Renal pelvis (tissue), 4 donors: ENCODE data around the gene KCP. TPM values are rescaled to one million over a fixed set of nuclear protein-coding genes. Genes with fewer than 3 reads are reported as not detected.

ENCODE experiments used
- DNase-seq: peaks from one replicate; pipeline ENCODE4 v3.0.0-alpha.2; 2013
- polyA plus RNA-seq, 3 donors: library from polyadenylated mRNA; unstranded; fragments of 120-200 nt; gene quantifications; one replicate each; pipeline ENCODE4 v1.2.1, GENCODE V29; 2013; ENCODE audit not compliant: insufficient read length in 3 of 3

KCP gene
- polyA plus RNA-seq, 3 donors: 20.7 to 34.5 (median 32.4) TPM

- no peak for DNase-seq
Observed at GRCh38 chr7:128908750-128909624, 1.5 kb downstream of the KCP start.

GRCh38 chr7:128906766-128907559, 3.5 kb downstream of the KCP start:
- DNase-seq: no peak

GRCh38 chr7:128906001-128906765, 4.3 kb downstream of the KCP start:
- DNase-seq: no peak

- DNase-seq: no peak
Observed at GRCh38 chr7:128904381-128905197, 5.9 kb downstream of the KCP start.

- DNase-seq: no peak
Observed at GRCh38 chr7:128903621-128904361, 6.7 kb downstream of the KCP start.

- no peak for DNase-seq
Observed at GRCh38 chr7:128902761-128903585, 7.5 kb downstream of the KCP start.

GRCh38 chr7:128900237-128900636, 10.3 kb downstream of the KCP start:
- DNase-seq: no peak

GRCh38 chr7:128899392-128899791, 11.1 kb downstream of the KCP start:
- no peak for DNase-seq

GRCh38 chr7:128895320-128895719, 15.2 kb downstream of the KCP start:
- no peak for DNase-seq

GRCh38 chr7:128894101-128894440, 16.4 kb downstream of the KCP start:
- DNase-seq: no peak

GRCh38 chr7:128893251-128894100, 17.0 kb downstream of the KCP start:
- no peak for DNase-seq

- DNase-seq: no peak
Observed at GRCh38 chr7:128892521-128893250, 17.8 kb downstream of the KCP start.

GRCh38 chr7:128891942-128892269, 18.6 kb downstream of the KCP start:
- no peak for DNase-seq

- DNase-seq: no peak
Observed at GRCh38 chr7:128891110-128891941, 19.2 kb downstream of the KCP start.

GRCh38 chr7:128890306-128891109, 20.0 kb downstream of the KCP start:
- DNase-seq: no peak

GRCh38 chr7:128889121-128889520, 21.4 kb downstream of the KCP start:
- no peak for DNase-seq

- DNase-seq: no peak
Observed at GRCh38 chr7:128888756-128889095, 21.8 kb downstream of the KCP start.
